Muscle layer of colon (tissue), 2 donors: ENCODE data around the gene SS18L1.

Experiments
- H3K27ac ChIP-seq: one replicate; pipeline ENCODE4 v1.7.0; 2013; ENCODE audit warnings: low read depth, mild to moderate bottlenecking, low read length, moderate library complexity
- H3K27me3 ChIP-seq, 2 donors: one replicate each; pipeline ENCODE4 v1.7.0; 2013; ENCODE audit warnings: low read length in 2 of 2, mild to moderate bottlenecking in 2 of 2; ENCODE audit not compliant: insufficient read depth in 2 of 2, control insufficient read depth in 1 of 2
- H3K36me3 ChIP-seq: one replicate; pipeline ENCODE4 v1.7.0; 2013; ENCODE audit warnings: mild to moderate bottlenecking, low read length; ENCODE audit not compliant: insufficient read depth
- H3K4me1 ChIP-seq: one replicate; pipeline ENCODE4 v1.7.0; 2013; ENCODE audit warnings: mild to moderate bottlenecking, low read length; ENCODE audit not compliant: insufficient read depth
- H3K4me3 ChIP-seq, 2 donors: one replicate each; pipeline ENCODE4 v1.7.0; 2013; ENCODE audit warnings: low read length in 2 of 2, low read depth in 1 of 2, mild to moderate bottlenecking in 1 of 2, moderate library complexity in 1 of 2
- H3K9ac ChIP-seq: one replicate; pipeline ENCODE4 v1.7.0; 2013; ENCODE audit warnings: low read length
- H3K9me3 ChIP-seq: one replicate; pipeline ENCODE4 v1.7.0; 2013; ENCODE audit warnings: mild to moderate bottlenecking, low read length
- donor health status: abdominal sarcoma.
- donor health status: Adenocarcinoma of cecum.

SS18L1 gene

DNA sequence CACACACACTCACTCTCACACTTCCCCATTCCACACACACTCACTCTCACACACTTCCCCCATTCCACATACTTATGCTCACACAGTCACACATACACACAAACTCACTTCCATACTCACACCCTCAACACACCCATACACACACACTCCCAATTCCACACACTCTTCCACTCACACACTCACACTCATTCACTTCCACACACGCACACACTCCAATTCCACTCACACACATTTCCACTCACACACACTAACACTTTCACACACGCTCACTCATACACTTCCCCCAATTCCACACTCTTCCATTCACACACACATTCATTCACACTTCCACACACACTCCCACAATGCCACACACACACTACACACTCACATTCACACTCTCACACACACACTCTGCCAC, 86.7 kb downstream of the SS18L1 start:
- Histone ChIP-seq H3K4me3 (no peak overlapping the region), H3K9ac (no peak overlapping the region), H3K4me1 (no peaks in the 10 kb centered on the region), H3K27me3 (peaks cover 4 to 43% of the 10 kb centered on the region in 2 donors), H3K9me3 (no peaks in the 10 kb centered on the region), H3K36me3 (no peaks in the 10 kb centered on the region), H3K27ac (no peak overlapping the region)

DNA sequence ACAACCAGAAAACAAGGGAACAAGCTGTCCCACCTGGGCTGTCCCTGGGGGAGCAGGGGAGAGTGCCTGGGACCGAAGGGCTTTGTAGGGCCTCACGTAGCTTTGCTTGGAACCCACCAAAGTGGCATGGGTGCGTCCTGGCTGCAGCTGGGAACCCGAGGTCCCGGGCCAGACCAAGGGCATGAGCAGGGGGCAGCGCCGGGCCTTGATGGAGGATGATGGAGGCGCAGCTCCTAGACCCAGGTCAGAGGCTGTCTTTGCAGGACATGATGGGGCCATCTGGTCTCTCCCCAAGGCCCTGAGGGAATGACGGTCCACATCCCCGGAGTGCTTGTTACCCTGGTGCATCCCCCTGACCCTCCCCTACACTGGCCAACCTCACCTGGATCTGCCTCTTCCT, 87.1 kb downstream of the SS18L1 start:
- Histone ChIP-seq H3K36me3 (no peaks in the 10 kb centered on the region), H3K27ac (no peak overlapping the region), H3K4me1 (no peaks in the 10 kb centered on the region), H3K4me3 (no peak overlapping the region), H3K9ac (no peak overlapping the region), H3K27me3 (peaks cover 4 to 44% of the 10 kb centered on the region in 2 donors), H3K9me3 (no peaks in the 10 kb centered on the region)

DNA sequence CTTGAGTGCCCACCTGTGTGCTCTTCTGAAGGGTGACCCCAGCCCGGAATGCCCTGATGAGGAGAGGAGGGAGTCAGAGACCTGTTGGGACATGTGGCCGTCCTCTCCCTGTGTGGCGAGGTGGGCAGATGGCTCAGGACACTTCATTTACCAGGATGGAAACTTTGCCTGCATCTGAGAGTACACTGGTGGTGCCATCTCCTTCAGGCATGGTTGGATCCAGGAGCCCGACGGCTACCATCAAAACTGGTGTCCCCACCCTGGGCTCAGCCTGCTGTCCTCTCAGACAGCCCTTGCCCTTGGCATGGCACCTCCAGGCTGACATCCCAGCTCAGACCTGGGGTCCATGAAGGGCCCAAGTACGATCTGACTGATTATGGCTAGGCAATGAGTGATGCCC, 87.7 kb downstream of the SS18L1 start:
- H3K27me3 ChIP-seq: peaks cover 4 to 44% of the 10 kb centered on the region in 2 donors
- no peak overlapping the region for H3K4me3 ChIP-seq
- H3K9me3 ChIP-seq: no peaks in the 10 kb centered on the region
- no peak overlapping the region for H3K9ac ChIP-seq
- no peaks in the 10 kb centered on the region for H3K36me3 ChIP-seq
- H3K4me1 ChIP-seq: no peaks in the 10 kb centered on the region
- no peak overlapping the region for H3K27ac ChIP-seq
